Suprapubic skin (tissue), 4 donors: ENCODE results near the gene FRYL. TPM values are rescaled to one million over a fixed set of nuclear protein-coding genes. Genes with fewer than 3 reads are reported as not detected.
"Not testable (repeated sequence)": the region's sequence is repeated elsewhere in the genome, so short reads cannot be mapped to it uniquely, and the experiment has no call there.

Experiments used
- DNase-seq, 2 donors: peaks; one replicate each; pipeline ENCODE4 v3.0.0-alpha.2; 2019; ENCODE audit warnings: low spot score in 2 of 2
- H3K27ac ChIP-seq: fragments of 200-600 bp; sonication (generic); one replicate; pipeline ENCODE4 v1.5.1; 2019
- H3K27me3 ChIP-seq: fragments of 200-600 bp; sonication (generic); one replicate; pipeline ENCODE4 v1.5.1; 2019
- H3K36me3 ChIP-seq: fragments of 200-600 bp; sonication (generic); one replicate; pipeline ENCODE4 v1.5.1; 2019
- H3K4me1 ChIP-seq: fragments of 200-600 bp; sonication (generic); one replicate; pipeline ENCODE4 v1.5.1; 2019
- H3K4me3 ChIP-seq: fragments of 200-600 bp; sonication (generic); one replicate; pipeline ENCODE4 v1.5.1; 2019; ENCODE audit warnings: mild to moderate bottlenecking
- H3K9me3 ChIP-seq: fragments of 200-600 bp; sonication (generic); one replicate; pipeline ENCODE4 v1.5.1; 2019
- CTCF ChIP-seq, 2 donors: fragments of 200-600 bp in 1 of 2; fragments of 450-650 bp in 1 of 2; sonication (generic) in 1 of 2; IDR thresholded peaks; one replicate each; pipeline ENCODE4 v1.5.1; 2016 to 2019; ENCODE audit warnings: antibody characterized with exemption in 2 of 2, mild to moderate bottlenecking in 1 of 2, moderate library complexity in 1 of 2
- EP300 ChIP-seq: sonication (generic); formaldehyde crosslinking; IDR thresholded peaks from one replicate; pipeline ENCODE4 v1.6.1; 2017; ENCODE audit warnings: antibody characterized with exemption
- POLR2A ChIP-seq, 2 donors: fragments of 450-650 bp; IDR thresholded peaks; one replicate each; pipeline ENCODE4 v1.6.1; 2017; ENCODE audit warnings: antibody characterized with exemption in 2 of 2, mild to moderate bottlenecking in 2 of 2, moderate library complexity in 2 of 2
- POLR2AphosphoS5 ChIP-seq, 3 donors: sonication (generic); formaldehyde crosslinking; IDR thresholded peaks; one replicate each; pipeline ENCODE4 v1.6.1; 2017; ENCODE audit warnings: antibody characterized with exemption in 3 of 3
- WGBS: methylation state at CpG from one replicate; pipeline ENCODE4 v1.1.5; 2018; 5-methylcytosine and 5-hydroxymethylcytosine counted together
- total RNA-seq, 4 donors: library from RNA; depleted of rRNA; stranded (reverse); fragments of >200 nt; gene quantifications; one replicate each; pipeline ENCODE4 v1.1.0, GENCODE V29; 2016

Gene FRYL
- total RNA-seq, 4 donors from 2014 or later: 48.4 to 168 (median 73.5) TPM

GRCh38 chr4:48725414-48725813, 54.7 kb downstream of the FRYL start:
- Histone ChIP-seq H3K4me3 (no peak overlapping the region), H3K9me3 (no peaks in the 10 kb centered on the region), H3K4me1 (peaks cover 26% of the 10 kb centered on the region), H3K36me3 (no peaks in the 10 kb centered on the region), H3K27me3 (no peaks in the 10 kb centered on the region), H3K27ac (no peak overlapping the region)
- TF ChIP-seq EP300: no peak
- no peak for TF ChIP-seq CTCF (IDR thresholded peaks at IDR 0.05)
- TF ChIP-seq POLR2A (IDR thresholded peaks at IDR 0.05): no peak
- TF ChIP-seq POLR2AphosphoS5 (IDR thresholded peaks at IDR 0.05): no peak
- WGBS: 83% methylated on average over 7 of the region's 7 CpGs
- no peak for DNase-seq

GRCh38 chr4:48722509-48723446, 57.3 kb downstream of the FRYL start:
- DNase-seq: no peak

GRCh38 chr4:48720459-48720858, 59.6 kb downstream of the FRYL start:
- 97% methylated on average over 2 of the region's 2 CpGs for WGBS
- Histone ChIP-seq H3K4me3 (no peak overlapping the region), H3K9me3 (no peaks in the 10 kb centered on the region), H3K4me1 (peaks cover 2% of the 10 kb centered on the region), H3K27me3 (no peaks in the 10 kb centered on the region), H3K27ac (no peak overlapping the region), H3K36me3 (no peaks in the 10 kb centered on the region)
- TF ChIP-seq POLR2AphosphoS5 (IDR thresholded peaks at IDR 0.05) (no peak), POLR2A (IDR thresholded peaks at IDR 0.05) (no peak), EP300 (no peak), CTCF (IDR thresholded peaks at IDR 0.05) (no peak)
- no peak for DNase-seq

More at GRCh38 chr4:48722509-48723446, 57.3 kb downstream of the FRYL start:
- peaks cover 15% of the 10 kb centered on the region for H3K4me1 ChIP-seq
- no peak overlapping the region for H3K27ac ChIP-seq
- TF ChIP-seq POLR2A (IDR thresholded peaks at IDR 0.05) (no peak), CTCF (IDR thresholded peaks at IDR 0.05) (no peak), EP300 (no peak), POLR2AphosphoS5 (IDR thresholded peaks at IDR 0.05) (no peak)
- no peak overlapping the region for H3K4me3 ChIP-seq
- H3K9me3 ChIP-seq: no peaks in the 10 kb centered on the region
- H3K27me3 ChIP-seq: no peaks in the 10 kb centered on the region
- no peaks in the 10 kb centered on the region for H3K36me3 ChIP-seq
- 59% methylated on average over 5 of the region's 5 CpGs for WGBS

- Histone ChIP-seq H3K4me3 (no peak overlapping the region), H3K27me3 (no peaks in the 10 kb centered on the region), H3K36me3 (no peaks in the 10 kb centered on the region), H3K9me3 (no peaks in the 10 kb centered on the region), H3K27ac (no peak overlapping the region), H3K4me1 (peaks cover 2% of the 10 kb centered on the region)
- WGBS: 90% methylated on average over 5 of the region's 5 CpGs
- TF ChIP-seq EP300 (no peak), POLR2A (IDR thresholded peaks at IDR 0.05) (no peak), POLR2AphosphoS5 (IDR thresholded peaks at IDR 0.05) (no peak), CTCF (IDR thresholded peaks at IDR 0.05) (no peak)
- no peak for DNase-seq
These were observed 61.1 kb downstream of the FRYL start for GRCh38 chr4:48718818-48719465.

GRCh38 chr4:48716285-48716684, 63.8 kb downstream of the FRYL start:
- H3K4me1 ChIP-seq, H3K9me3 ChIP-seq, H3K4me3 ChIP-seq, H3K27ac ChIP-seq, DNase-seq, H3K27me3 ChIP-seq, H3K36me3 ChIP-seq: not testable (repeated sequence)
- 95% methylated on average over 5 of the region's 5 CpGs for WGBS
